Measurements from ENCODE around the gene CADM1.

DNA sequence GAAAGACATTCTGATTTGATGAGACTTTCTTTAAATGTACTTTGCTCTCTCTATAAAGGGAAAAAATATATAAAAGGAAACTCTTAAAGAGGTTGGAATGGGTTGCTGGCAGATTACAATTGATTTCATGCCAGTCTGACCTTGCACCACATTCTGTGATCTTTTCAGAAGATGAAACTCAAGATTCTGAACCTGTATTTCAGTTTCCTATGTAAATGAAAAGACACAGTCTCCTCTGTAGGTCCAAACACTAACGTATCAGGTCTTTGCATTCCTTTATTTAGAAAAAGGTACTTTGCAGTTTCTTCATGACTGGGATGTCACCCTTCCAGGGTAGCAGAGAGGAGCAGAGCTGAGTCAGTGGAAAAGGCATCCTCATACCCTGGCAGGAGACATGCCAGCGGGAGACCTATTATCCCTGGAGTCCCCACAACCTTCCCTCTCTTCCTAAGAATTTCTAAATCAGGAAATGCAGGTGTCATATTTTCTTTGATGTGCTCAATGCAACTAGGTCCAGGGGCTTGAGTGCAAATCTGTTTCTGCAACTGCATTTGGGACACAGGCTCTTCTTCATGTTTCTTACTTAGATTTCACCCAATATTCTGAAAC lies 282.6 kb downstream of the CADM1 start:
- TF ChIP-seq CTCF (conservative IDR thresholded peaks at IDR 0.05 in 1 of 2, IDR thresholded peaks at IDR 0.05 in 1 of 2; ENCODE audit: extremely low read depth in 1 of 2, insufficient read depth in 1 of 2, low read depth in 1 of 2, low read length in 2 of 2) (no peak), EZH2 (IDR thresholded peaks at IDR 0.05; ENCODE audit: borderline replicate concordance, low read length) (no peak)
